ENCODE measurements around the gene ATXN1L.

ATXN1L gene

GRCh38 chr16:71843572-71843971, 2.2 kb upstream of the ATXN1L start:
- DNase-seq (ENCODE audit: low read depth) = no peak
- TF ChIP-seq CTCF (IDR thresholded peaks at IDR 0.05; ENCODE audit: low read length, missing control alignments) = no peak
- no peak overlapping the region for H3K4me3 ChIP-seq (replicated peaks; ENCODE audit: low read depth, low read length)

- TF ChIP-seq CTCF (IDR thresholded peaks at IDR 0.05; ENCODE audit: low read length, missing control alignments) = no peak
- DNase-seq (ENCODE audit: low read depth) = no peak
- peak overlapping the region; percentile 99 for H3K4me3 ChIP-seq (replicated peaks; ENCODE audit: low read depth, low read length)
These were observed 655 bp downstream of the ATXN1L start for GRCh38 chr16:71846431-71846830.

- TF ChIP-seq CTCF (IDR thresholded peaks at IDR 0.05; ENCODE audit: low read length, missing control alignments) = no peak
- DNase-seq (ENCODE audit: low read depth) = no peak
- H3K4me3 ChIP-seq (replicated peaks; ENCODE audit: low read depth, low read length) = peak overlapping the region; percentile 99
These were observed 1.3 kb downstream of the ATXN1L start for GRCh38 chr16:71847096-71847495.

GRCh38 chr16:71848622-71849021, 2.8 kb downstream of the ATXN1L start:
- no peak overlapping the region for H3K4me3 ChIP-seq (replicated peaks; ENCODE audit: low read depth, low read length)
- no peak for TF ChIP-seq CTCF (IDR thresholded peaks at IDR 0.05; ENCODE audit: low read length, missing control alignments)
- no peak for DNase-seq (ENCODE audit: low read depth)

- DNase-seq (ENCODE audit: low read depth) = no peak
- H3K4me3 ChIP-seq (replicated peaks; ENCODE audit: low read depth, low read length) = no peak overlapping the region
- TF ChIP-seq CTCF (IDR thresholded peaks at IDR 0.05; ENCODE audit: low read length, missing control alignments) = no peak
These were observed 6.0 kb downstream of the ATXN1L start for GRCh38 chr16:71851746-71852145.

GRCh38 chr16:71852158-71852557, 6.4 kb downstream of the ATXN1L start:
- no peak for TF ChIP-seq CTCF (IDR thresholded peaks at IDR 0.05; ENCODE audit: low read length, missing control alignments)
- no peak overlapping the region for H3K4me3 ChIP-seq (replicated peaks; ENCODE audit: low read depth, low read length)
- no peak for DNase-seq (ENCODE audit: low read depth)

- H3K4me3 ChIP-seq (replicated peaks; ENCODE audit: low read depth, low read length) = no peak overlapping the region
- no peak for TF ChIP-seq CTCF (IDR thresholded peaks at IDR 0.05; ENCODE audit: low read length, missing control alignments)
- no peak for DNase-seq (ENCODE audit: low read depth)
These were observed 6.8 kb downstream of the ATXN1L start for GRCh38 chr16:71852561-71852960.

Measured in fibroblast of pulmonary artery (primary cell).